Fibroblast of lung (primary cell): Measurements from ENCODE around the gene SMARCAL1. TPM values are rescaled to one million over a fixed set of nuclear protein-coding genes. Genes with fewer than 3 reads are reported as not detected.

Experiments
- DNase-seq, 2 donors: peaks; one replicate each; pipeline versions ENCODE4 v3.0.0 to v3.0.0-alpha.2; 2010; ENCODE audit warnings: low read depth in 2 of 2
- H2AFZ ChIP-seq: 2 replicates; pipeline ENCODE4 v1.5.1; 2012; ENCODE audit warnings: low read length, control low read depth, inconsistent platforms
- H3K27ac ChIP-seq: 2 replicates; pipeline ENCODE4 v1.5.1; 2011; ENCODE audit warnings: low read length, control low read depth; ENCODE audit not compliant: insufficient read depth
- H3K27me3 ChIP-seq: 2 replicates; pipeline ENCODE4 v1.5.1; 2011; ENCODE audit warnings: mild to moderate bottlenecking, low read length; ENCODE audit not compliant: control insufficient read depth, insufficient read depth
- H3K36me3 ChIP-seq: 2 replicates; pipeline ENCODE4 v1.5.1; 2011; ENCODE audit warnings: low read length; ENCODE audit not compliant: control insufficient read depth, insufficient read depth
- H3K4me1 ChIP-seq: 2 replicates; pipeline ENCODE4 v1.5.1; 2011; ENCODE audit warnings: low read length; ENCODE audit not compliant: control insufficient read depth, insufficient read depth; ENCODE audit errors: extremely low read depth
- H3K4me2 ChIP-seq: 2 replicates; pipeline ENCODE4 v1.5.1; 2011; ENCODE audit warnings: low read length, control low read depth; ENCODE audit not compliant: insufficient read depth; ENCODE audit errors: extremely low read depth
- H3K4me3 ChIP-seq, 4 experiments: fragments of 200-600 bp in 1 of 4; sonication (generic) in 1 of 4; replicated peaks in 1 of 4; 2 replicates each; pipeline ENCODE4 v1.5.1; 2011 to 2016; ENCODE audit warnings: low read length in 4 of 4, low read depth in 3 of 4, mild to moderate bottlenecking in 3 of 4, control low read depth in 2 of 4, inconsistent platforms in 1 of 4, mixed read lengths in 1 of 4; ENCODE audit not compliant: insufficient read depth in 1 of 4; ENCODE audit errors: control extremely low read depth in 1 of 4
- H3K79me2 ChIP-seq: 2 replicates; pipeline ENCODE4 v1.5.1; 2012; ENCODE audit warnings: mild to moderate bottlenecking, low read length, inconsistent platforms; ENCODE audit not compliant: control insufficient read depth, insufficient read depth
- H3K9ac ChIP-seq: 2 replicates; pipeline ENCODE4 v1.5.1; 2011; ENCODE audit warnings: mild to moderate bottlenecking, low read length, control low read depth; ENCODE audit not compliant: insufficient read depth
- H3K9me3 ChIP-seq: 2 replicates; pipeline ENCODE4 v1.5.1; 2012; ENCODE audit warnings: low read depth, low read length; ENCODE audit not compliant: control insufficient read depth, insufficient read depth
- H4K20me1 ChIP-seq: 2 replicates; pipeline ENCODE4 v1.5.1; 2011; ENCODE audit warnings: low read length; ENCODE audit not compliant: control insufficient read depth, insufficient read depth; ENCODE audit errors: extremely low read depth
- EZH2 ChIP-seq: IDR thresholded peaks from 2 replicates; pipeline ENCODE4 v1.5.1; 2012; ENCODE audit warnings: low read length, control low read depth, mild to moderate bottlenecking; ENCODE audit errors: missing control alignments
- polyA plus RNA-seq, 2 donors: library from polyadenylated mRNA; depleted of rRNA in 1 of 2; stranded (reverse) in 1 of 2; unstranded in 1 of 2; fragments of >200 nt; gene quantifications; 2 replicates each; pipeline ENCODE4 v1.2.1, GENCODE V29; 2011 to 2012; ENCODE audit warnings: missing spikeins in 1 of 2
- total RNA-seq: library from RNA; depleted of rRNA; stranded (reverse); fragments of >200 nt; gene quantifications from 2 replicates; pipeline ENCODE4 v1.2.1, GENCODE V29; 2014
- TF ChIP-seq, protein P1 (sequence below), 2 donors: IDR thresholded peaks in 1 of 2; conservative IDR thresholded peaks in 1 of 2; 1 replicate in 1 of 2; 2 replicates in 1 of 2; pipeline ENCODE4 v1.5.1; 2011 to 2012; ENCODE audit warnings: low read length in 2 of 2, control low read depth in 1 of 2, inconsistent platforms in 1 of 2, low read depth in 1 of 2, mild to moderate bottlenecking in 1 of 2

Gene SMARCAL1
- total and polyA plus RNA-seq, 2 donors (not counting 1 experiment from before 2014, with no cell fraction given): 21.5 to 25.1 TPM

- Histone ChIP-seq H3K79me2 (no peaks in the 10 kb centered on the region), H3K27me3 (no peaks in the 10 kb centered on the region), H3K4me2 (no peak overlapping the region), H3K4me1 (no peaks in the 10 kb centered on the region), H3K9me3 (no peaks in the 10 kb centered on the region), H4K20me1 (no peaks in the 10 kb centered on the region), H3K27ac (no peak overlapping the region), H3K36me3 (no peaks in the 10 kb centered on the region), H3K9ac (no peak overlapping the region), H3K4me3 (no peak overlapping the region), H2AFZ (no peak overlapping the region)
- TF ChIP-seq EZH2: no peak
- TF ChIP-seq, protein P1, sequence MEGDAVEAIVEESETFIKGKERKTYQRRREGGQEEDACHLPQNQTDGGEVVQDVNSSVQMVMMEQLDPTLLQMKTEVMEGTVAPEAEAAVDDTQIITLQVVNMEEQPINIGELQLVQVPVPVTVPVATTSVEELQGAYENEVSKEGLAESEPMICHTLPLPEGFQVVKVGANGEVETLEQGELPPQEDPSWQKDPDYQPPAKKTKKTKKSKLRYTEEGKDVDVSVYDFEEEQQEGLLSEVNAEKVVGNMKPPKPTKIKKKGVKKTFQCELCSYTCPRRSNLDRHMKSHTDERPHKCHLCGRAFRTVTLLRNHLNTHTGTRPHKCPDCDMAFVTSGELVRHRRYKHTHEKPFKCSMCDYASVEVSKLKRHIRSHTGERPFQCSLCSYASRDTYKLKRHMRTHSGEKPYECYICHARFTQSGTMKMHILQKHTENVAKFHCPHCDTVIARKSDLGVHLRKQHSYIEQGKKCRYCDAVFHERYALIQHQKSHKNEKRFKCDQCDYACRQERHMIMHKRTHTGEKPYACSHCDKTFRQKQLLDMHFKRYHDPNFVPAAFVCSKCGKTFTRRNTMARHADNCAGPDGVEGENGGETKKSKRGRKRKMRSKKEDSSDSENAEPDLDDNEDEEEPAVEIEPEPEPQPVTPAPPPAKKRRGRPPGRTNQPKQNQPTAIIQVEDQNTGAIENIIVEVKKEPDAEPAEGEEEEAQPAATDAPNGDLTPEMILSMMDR (conservative IDR thresholded peaks at IDR 0.05 in 1 of 2, IDR thresholded peaks at IDR 0.05 in 1 of 2; ENCODE audit: low read depth in 1 of 2, low read length in 2 of 2): peak; percentile 84 to 88
- DNase-seq: peak in 1 of 2 donors; percentile 50
Observed at GRCh38 chr2:216404010-216404618, 8.2 kb upstream of the SMARCAL1 start.

- no peak overlapping the region for H3K4me3 ChIP-seq
- TF ChIP-seq EZH2: no peak
- TF ChIP-seq, protein P1 (conservative IDR thresholded peaks at IDR 0.05 in 1 of 2, IDR thresholded peaks at IDR 0.05 in 1 of 2; ENCODE audit: low read depth in 1 of 2, low read length in 2 of 2): no peak
- H3K36me3 ChIP-seq: no peaks in the 10 kb centered on the region
- DNase-seq: no peak
- H3K27me3 ChIP-seq: no peaks in the 10 kb centered on the region
- no peaks in the 10 kb centered on the region for H3K79me2 ChIP-seq
- no peak overlapping the region for H2AFZ ChIP-seq
- H3K9me3 ChIP-seq: no peaks in the 10 kb centered on the region
- H3K4me1 ChIP-seq: no peaks in the 10 kb centered on the region
- H3K4me2 ChIP-seq: no peak overlapping the region
- no peaks in the 10 kb centered on the region for H4K20me1 ChIP-seq
- no peak overlapping the region for H3K9ac ChIP-seq
- no peak overlapping the region for H3K27ac ChIP-seq
Observed at GRCh38 chr2:216405588-216405987, 6.7 kb upstream of the SMARCAL1 start.

GRCh38 chr2:216406826-216407225 lies 5.5 kb upstream of the SMARCAL1 start:
- Histone ChIP-seq H3K27ac (no peak overlapping the region), H3K9me3 (no peaks in the 10 kb centered on the region), H3K4me2 (no peak overlapping the region), H3K27me3 (no peaks in the 10 kb centered on the region), H3K9ac (no peak overlapping the region), H3K4me1 (no peaks in the 10 kb centered on the region), H3K79me2 (no peaks in the 10 kb centered on the region), H4K20me1 (no peaks in the 10 kb centered on the region), H2AFZ (no peak overlapping the region), H3K4me3 (no peak overlapping the region), H3K36me3 (no peaks in the 10 kb centered on the region)
- TF ChIP-seq EZH2: no peak
- TF ChIP-seq, protein P1 (conservative IDR thresholded peaks at IDR 0.05 in 1 of 2, IDR thresholded peaks at IDR 0.05 in 1 of 2; ENCODE audit: low read depth in 1 of 2, low read length in 2 of 2): no peak
- no peak for DNase-seq
